ENCODE results near the gene DGCR2.
"Not testable (repeated sequence)": the region's sequence is repeated elsewhere in the genome, so short reads cannot be mapped to it uniquely, and the experiment has no call there.

Gene DGCR2

DNA sequence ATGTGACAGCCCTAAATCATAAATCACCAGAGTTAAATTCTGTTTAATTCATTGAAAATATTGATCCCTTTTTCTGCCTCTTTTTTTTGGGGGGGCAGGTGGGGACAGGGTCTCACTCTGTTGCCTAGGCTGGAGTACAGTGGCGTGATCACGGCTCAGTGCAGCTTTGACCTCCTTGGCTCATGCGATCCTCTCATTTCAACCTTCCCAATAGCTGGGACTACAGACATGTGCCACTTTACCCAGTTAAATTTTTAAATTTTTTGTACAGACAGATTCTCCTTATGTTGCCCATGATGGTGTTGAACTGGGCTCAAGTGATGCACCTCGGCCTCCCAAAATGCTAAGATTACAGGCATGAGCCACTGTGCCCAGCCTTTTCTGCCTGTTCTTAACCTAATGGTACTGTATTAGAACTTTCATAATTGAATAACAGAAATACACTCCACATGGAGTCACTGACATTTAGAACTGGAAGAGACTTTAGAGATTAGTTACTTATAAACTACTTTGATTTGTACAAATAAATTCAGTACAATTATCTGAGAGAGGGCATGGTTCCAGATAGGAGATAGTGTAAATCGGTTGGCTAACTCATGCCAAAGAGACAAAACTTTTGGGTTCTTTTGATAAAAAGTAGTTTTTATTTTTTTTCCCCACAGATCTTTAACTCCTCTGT lies 109.8 kb downstream of the DGCR2 start:
- DNase-seq (ENCODE audit: low read depth in 2 of 2, low spot score in 1 of 2), result no peak

DNA sequence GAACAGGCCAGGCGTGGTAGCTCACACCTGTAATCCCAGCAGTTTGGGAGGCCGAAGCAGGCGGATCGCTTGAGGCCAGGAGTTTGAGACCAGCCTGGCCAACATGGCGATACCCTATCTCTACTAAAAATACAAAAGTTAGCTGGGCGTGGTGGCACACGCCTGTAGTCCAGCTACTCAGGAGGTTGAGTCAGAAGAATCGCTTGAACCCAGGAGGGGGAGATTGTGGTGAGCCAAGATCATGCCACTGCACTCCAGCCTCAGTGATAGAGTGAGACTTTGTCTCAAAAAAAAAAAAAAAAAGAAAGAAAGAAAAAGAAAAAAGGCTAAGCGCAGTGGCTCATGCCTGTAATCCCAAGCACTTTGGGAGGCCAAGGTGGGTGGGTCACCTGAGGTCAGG lies 110.6 kb downstream of the DGCR2 start:
- DNase-seq (ENCODE audit: low read depth in 2 of 2, low spot score in 1 of 2), result not testable (repeated sequence)

DNA sequence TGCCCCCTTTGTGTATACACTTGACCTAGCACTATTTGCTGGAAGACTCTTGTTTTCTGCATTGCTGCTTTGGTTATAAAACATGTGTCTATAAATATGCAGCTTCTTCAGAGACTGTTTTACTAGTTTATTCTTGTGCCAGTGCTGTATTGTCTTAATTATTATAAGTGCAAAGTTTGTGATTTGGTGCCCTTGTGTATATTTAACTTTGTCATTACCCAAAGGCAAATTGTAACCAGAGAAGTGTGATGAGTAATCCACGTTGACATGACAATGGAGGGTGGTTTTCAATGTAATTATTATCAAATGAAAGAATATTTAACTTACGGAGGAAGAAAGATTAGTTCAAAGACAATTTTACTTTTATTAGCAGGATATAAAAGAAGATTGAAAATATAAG lies 111.1 kb downstream of the DGCR2 start:
- DNase-seq (ENCODE audit: low read depth in 2 of 2, low spot score in 1 of 2), result no peak

DNA sequence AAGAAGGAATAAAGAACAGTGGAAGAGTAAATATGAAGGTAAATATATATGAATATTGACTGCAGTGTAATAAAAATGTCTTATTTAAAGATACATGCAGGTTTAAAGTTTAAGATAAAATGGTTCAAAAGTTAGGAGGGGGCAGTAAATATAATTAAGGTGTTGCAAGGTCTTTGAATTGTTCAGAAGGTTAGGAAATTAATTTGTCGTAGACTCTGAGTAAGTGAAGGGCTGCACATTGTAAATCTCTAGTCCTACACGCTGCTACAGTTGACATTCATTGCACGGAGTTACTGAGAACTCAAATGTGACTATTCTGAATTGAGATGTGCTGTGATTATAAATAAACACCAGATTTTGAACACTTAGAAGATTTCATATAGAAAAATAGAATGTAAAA lies 116.3 kb downstream of the DGCR2 start:
- no peak for DNase-seq (ENCODE audit: low read depth in 2 of 2, low spot score in 1 of 2)

DNA sequence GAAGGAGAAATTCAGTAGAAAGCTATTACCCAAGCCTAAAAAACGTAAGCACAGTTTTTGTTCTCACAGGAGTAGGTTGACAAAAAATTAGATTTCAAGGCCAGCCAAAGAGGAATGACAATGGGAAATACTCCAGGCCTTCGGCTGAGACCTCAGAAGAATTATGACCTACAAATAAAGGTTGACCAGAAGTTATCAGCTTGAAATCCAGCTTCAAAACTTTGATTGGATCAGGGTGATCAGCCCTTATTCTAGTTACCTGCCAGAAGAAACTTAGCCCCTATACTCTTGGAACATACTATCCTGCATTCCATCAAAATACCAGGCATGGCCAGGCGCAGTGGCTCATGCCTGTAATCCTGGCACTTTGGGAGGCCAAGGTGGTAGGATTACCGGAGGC lies 117.7 kb downstream of the DGCR2 start:
- DNase-seq (ENCODE audit: low read depth in 2 of 2, low spot score in 1 of 2), result no peak

- no peak for DNase-seq (ENCODE audit: low read depth in 2 of 2, low spot score in 1 of 2)
Measured at GRCh38 chr22:19003508-19003907, 118.7 kb downstream of the DGCR2 start.

DNA sequence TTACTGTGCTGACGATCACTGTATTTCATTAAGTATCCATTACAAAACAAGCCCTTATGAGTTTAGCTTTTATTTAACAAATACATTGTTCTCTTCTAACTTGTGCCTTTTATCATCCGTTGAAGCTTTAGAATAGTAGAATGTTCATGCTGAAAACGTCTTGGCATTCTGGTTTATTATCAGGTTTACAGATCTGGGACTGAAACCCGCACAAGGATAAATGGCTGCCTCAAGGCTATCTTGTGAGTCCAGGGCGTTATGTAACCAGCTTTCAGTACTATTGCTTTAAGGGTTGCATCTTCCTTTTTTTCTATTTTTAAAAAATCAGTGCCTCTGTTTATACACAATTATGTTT lies 119.6 kb downstream of the DGCR2 start:
- no peak for DNase-seq (ENCODE audit: low read depth in 2 of 2, low spot score in 1 of 2)

DNA sequence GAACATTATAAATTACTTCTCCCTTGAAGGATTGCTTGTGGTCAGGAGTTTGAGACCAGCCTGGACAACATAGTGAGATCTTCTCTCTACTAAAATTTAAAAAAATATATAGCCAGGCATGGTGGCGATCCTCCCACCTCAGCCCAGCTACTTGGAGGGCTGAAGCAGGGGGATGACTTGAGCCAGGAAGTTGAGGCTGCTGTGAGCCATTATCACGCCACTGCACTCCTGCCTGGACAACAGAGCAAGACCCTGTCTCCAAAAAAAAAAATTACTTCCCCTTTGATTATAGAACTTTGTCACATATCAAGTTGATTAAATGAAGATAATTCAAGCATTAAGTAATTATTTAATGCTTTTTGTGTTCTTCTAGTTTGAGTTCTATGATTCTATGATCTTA lies 121.0 kb downstream of the DGCR2 start:
- DNase-seq (ENCODE audit: low read depth in 2 of 2, low spot score in 1 of 2), result no peak

DNA sequence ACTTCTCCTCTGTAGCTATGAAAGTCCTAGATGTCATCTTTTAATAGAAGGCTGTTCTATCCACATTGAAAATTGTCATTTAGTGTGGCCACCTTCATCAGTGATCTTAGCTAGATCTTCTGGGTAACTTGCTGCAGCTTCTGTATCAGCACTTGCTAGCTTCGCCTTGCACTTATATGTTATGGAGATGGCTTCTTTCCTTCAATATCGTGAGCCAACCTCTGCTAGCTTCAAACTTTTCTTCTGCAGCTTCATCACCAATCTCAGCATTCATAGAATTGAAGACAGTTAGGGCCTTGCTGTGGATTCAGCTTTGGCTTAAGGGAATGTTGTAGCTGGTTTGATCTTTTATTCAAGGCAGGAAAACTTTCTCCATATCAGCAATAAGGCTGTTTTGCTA lies 122.1 kb downstream of the DGCR2 start:
- not testable (repeated sequence) for DNase-seq (ENCODE audit: low read depth in 2 of 2, low spot score in 1 of 2)

DNA sequence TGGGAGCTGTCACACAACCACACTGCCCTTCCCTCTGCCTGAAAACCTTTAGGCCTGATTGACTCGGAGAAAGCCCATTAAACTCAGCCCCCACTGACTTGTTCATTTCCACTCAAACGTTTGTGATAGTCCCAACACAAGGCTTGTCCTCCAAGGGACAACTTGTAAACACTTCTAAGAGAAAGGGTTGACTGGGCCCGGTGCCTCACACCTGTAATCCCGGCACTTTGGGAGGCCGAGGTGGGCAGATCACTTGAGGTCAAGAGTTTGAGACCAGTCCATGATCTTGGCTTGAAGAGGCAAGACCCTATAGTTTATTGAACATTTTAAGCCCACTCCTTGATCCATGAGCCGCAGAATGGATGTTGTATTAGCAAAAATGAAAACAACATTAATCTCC lies 122.8 kb downstream of the DGCR2 start:
- DNase-seq (ENCODE audit: low read depth in 2 of 2, low spot score in 1 of 2), result no peak

DNA sequence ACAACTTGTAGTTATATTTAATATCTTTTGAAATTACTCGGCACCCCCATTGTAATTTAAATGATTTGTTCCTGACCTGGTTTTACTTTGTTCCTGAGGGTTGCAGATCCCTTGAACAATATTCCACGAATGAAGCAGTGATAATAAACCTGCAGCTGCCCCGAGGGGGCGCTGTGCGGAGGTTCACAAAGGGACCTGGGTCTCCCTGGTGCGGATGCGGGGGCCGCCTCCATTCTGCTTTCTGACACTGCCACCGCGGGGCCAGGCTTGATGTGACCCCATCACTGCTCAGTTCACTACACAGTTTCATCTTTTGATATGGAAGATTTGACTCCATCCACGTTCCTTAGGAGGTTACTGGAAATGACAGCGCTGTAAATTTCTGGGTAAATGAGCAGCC lies 123.2 kb downstream of the DGCR2 start:
- no peak for DNase-seq (ENCODE audit: low read depth in 2 of 2, low spot score in 1 of 2)

DNA sequence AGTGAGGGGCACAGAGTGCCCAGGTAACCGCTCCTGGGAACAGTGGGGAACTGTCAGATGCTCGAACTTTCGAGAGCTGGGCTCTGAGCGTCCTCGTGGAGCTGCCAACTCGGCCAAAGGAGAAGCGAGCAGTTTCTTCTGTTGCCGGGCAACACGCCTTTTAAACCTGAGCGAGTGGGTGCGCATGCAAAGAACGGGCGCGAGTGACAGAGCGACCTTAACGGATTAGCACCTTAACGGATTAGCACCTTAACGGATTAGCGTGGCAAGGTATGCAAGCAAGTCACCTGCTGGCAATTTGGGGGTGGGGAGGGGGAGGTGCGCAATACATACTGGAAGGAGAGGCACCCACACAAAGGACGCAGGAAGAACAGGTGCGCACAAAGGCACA lies 124.3 kb downstream of the DGCR2 start:
- no peak for DNase-seq (ENCODE audit: low read depth in 2 of 2, low spot score in 1 of 2)

DNA sequence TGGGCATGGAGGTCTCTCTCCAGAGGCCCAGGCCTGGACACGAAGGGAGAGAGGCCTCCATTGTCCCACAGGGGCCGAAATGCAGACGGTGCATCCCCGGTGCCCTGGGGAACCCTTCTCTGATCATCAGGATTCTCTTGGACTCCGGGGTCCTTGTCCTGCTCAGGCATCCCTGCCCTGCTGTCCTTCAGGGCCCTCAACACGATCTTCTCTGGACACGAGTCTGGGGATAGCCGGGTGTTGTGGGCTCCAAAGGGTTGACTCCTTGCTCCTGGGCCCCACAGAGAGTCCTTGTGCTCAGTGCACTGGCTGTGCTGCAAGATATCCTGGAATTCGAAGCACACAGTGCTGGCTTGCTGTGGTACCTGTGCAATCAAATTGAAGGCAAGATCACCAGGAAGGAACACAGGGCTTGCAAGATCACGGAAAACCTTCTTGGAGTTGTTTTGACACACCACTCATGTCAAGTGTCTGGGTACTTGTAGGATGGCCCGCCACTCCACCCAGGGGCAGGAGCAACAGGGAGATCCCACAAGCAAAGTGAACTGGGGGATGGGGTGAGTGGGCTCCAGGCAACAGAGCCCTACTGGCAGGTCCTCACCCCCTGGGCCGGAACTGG lies 124.8 kb downstream of the DGCR2 start:
- DNase-seq (ENCODE audit: low read depth in 2 of 2, low spot score in 1 of 2), result no peak

GRCh38 chr22:18996376-18996900 lies 125.8 kb downstream of the DGCR2 start:
- no peak for DNase-seq (ENCODE audit: low read depth in 2 of 2, low spot score in 1 of 2)

GRCh38 chr22:18995327-18995711 lies 126.9 kb downstream of the DGCR2 start:
- no peak for DNase-seq (ENCODE audit: low read depth in 2 of 2, low spot score in 1 of 2)

DNA sequence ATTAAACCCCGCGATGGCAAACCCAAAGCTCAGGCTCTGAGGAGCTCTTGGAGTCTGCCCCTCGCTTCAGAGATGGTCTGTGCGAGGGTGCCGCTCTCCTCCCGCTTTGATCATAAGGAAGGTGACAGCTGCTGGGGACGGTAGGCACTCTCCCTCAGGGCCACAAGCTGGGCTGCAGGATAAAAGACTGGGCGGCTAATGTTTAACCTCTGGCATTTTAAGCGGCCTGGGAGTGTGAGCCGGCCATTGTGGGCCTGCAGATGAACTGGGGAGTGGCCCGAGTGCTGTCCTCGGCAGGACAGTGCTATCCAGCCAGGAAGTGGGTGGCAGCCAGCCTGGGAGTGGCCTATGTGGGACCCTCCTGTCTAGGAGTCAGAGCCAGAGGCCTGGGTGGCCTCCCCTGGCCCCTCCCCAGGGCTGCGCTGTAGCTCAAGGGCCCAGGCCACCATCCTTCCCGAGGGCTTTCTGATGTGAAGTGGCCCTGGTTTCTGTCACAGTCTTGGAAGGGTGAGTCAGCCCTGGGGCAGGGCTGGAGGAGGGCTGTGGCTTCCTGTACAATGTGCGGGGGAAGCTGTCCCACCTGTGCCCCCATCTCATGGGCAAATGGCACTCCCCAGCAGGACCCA lies 127.4 kb downstream of the DGCR2 start:
- DNase-seq (ENCODE audit: low read depth in 2 of 2, low spot score in 1 of 2), result no peak

DNA sequence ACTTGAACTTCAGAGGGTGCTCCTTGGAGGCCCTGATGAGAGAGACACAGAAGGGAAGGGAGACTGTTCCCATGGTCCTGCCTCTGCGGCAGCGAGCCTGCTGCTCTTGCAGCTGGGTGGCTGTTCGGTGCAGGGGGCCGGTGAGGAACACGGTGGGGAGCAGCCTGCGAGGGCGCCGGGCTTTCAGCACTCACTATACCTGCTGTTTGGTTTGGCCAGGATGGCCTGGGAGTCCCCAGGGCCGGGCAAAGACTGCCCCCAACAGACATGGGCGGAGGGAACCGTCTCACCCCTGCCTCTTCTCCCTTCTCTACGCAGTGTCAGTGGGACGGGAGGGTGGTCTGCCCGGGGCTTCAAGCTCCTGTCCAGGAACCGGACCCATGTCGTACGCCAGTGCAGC lies 128.2 kb downstream of the DGCR2 start:
- DNase-seq (ENCODE audit: low read depth in 2 of 2, low spot score in 1 of 2), result no peak

GRCh38 chr22:18992543-18993198 lies 129.5 kb downstream of the DGCR2 start:
- DNase-seq (ENCODE audit: low read depth in 2 of 2, low spot score in 1 of 2), result no peak

DNA sequence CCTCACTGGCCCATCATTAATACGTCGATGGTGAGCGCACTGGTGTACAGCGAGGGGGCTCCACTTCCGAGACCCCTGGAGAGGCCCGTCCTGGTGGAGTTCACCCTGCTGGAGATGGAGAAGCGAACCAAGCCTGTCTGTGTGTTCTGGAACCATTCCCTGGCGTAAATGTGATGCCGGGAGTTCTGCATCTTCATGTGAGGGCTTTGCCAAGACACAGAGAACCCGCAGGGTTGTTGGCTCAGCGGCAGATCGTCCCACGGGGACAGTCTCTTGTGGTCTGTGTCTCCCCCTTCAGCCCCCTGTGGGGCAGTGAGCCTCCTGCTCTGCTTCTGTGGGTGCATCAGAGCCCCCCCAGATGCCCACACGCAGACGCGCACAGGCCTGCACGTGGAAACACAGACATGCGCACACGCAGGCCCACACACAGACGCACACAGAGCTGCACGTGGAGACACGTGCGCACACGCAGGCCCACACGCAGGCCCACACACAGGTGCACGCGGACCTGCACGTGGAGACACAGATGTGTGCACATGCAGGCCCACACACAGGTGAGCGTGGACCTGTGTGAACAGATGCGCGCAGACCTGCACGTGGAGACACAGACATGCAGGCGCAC lies 130.3 kb downstream of the DGCR2 start:
- no peak for DNase-seq (ENCODE audit: low read depth in 2 of 2, low spot score in 1 of 2)

DNA sequence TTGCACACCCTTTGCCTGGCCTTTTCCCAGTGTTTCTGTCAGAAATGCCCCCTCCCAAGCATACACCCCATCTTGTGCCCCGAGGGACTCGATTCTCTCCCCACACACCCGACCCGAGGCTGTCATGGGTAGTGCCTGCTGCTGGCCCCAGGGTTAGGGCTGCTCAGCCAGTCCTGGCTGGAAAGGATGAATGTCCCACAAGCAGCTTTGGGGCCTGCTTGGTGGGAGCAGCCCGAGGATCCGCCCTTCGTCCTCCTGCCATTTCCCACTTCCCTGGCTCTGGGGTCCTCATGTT lies 131.1 kb downstream of the DGCR2 start:
- DNase-seq (ENCODE audit: low read depth in 2 of 2, low spot score in 1 of 2), result no peak

GRCh38 chr22:18990355-18991137 lies 131.7 kb downstream of the DGCR2 start:
- DNase-seq (ENCODE audit: low read depth in 2 of 2, low spot score in 1 of 2), result no peak

Data from stimulated activated CD8-positive, alpha-beta memory T cell treated with anti-CD3 and anti-CD28 coated beads, Interleukin-4, amount 100 ng/mL, for 1 hour (primary cell).